Breast epithelium (tissue), 3 donors: ENCODE measurements around the gene ITIH6.

Experiments
- POLR2A ChIP-seq: fragments of 450-650 bp; IDR thresholded peaks from one replicate; pipeline ENCODE4 v1.6.1; 2016; ENCODE audit warnings: antibody characterized with exemption, mild to moderate bottlenecking, moderate library complexity
- POLR2AphosphoS5 ChIP-seq, 3 donors: sonication (generic); formaldehyde crosslinking; IDR thresholded peaks; one replicate each; pipeline ENCODE4 v1.6.1; 2017; ENCODE audit warnings: antibody characterized with exemption in 3 of 3
- TF ChIP-seq, protein P1 (sequence below), 3 donors: fragments of 450-650 bp; IDR thresholded peaks; one replicate each; pipeline ENCODE4 v1.5.1; 2016 to 2017; ENCODE audit warnings: antibody characterized with exemption in 3 of 3, mild to moderate bottlenecking in 3 of 3, moderate library complexity in 3 of 3

DNA sequence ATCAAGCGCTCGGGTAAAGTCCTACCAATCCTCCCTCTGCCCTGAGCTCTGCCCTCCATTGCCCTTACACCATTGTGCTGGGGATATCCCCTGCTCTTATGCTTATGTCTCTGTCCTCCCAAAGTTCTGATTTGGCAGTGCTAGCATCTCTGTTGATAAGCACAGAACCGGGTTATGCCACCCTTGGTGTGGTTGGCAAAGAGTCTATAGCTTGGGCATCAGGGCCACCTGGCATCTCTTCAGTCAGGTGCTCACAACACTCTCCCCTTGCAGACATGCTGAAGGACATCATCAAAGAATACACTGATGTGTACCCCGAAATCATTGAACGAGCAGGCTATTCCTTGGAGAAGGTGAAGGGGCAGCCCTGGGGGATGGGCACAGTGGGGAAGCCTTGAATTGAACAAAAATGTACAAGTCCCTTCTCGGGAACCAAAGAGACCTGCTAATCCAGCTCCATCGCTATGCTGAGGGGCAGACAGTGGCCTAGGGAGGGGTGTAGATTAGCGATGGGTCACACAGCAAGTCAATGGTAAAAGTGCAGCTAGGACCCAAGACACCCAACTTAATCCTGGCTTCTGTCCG is 13.3 kb upstream of the ITIH6 start:
- TF ChIP-seq, protein P1, sequence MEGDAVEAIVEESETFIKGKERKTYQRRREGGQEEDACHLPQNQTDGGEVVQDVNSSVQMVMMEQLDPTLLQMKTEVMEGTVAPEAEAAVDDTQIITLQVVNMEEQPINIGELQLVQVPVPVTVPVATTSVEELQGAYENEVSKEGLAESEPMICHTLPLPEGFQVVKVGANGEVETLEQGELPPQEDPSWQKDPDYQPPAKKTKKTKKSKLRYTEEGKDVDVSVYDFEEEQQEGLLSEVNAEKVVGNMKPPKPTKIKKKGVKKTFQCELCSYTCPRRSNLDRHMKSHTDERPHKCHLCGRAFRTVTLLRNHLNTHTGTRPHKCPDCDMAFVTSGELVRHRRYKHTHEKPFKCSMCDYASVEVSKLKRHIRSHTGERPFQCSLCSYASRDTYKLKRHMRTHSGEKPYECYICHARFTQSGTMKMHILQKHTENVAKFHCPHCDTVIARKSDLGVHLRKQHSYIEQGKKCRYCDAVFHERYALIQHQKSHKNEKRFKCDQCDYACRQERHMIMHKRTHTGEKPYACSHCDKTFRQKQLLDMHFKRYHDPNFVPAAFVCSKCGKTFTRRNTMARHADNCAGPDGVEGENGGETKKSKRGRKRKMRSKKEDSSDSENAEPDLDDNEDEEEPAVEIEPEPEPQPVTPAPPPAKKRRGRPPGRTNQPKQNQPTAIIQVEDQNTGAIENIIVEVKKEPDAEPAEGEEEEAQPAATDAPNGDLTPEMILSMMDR (IDR thresholded peaks at IDR 0.05), result no peak
- no peak for TF ChIP-seq POLR2A
- TF ChIP-seq POLR2AphosphoS5 (IDR thresholded peaks at IDR 0.05), result no peak
